ENCODE data around the gene MMP27. TPM values are rescaled to one million over a fixed set of nuclear protein-coding genes. Genes with fewer than 3 reads are reported as not detected.

MMP27 gene
- total RNA-seq, 1 experiment from 2014 or later = not detected

DNA sequence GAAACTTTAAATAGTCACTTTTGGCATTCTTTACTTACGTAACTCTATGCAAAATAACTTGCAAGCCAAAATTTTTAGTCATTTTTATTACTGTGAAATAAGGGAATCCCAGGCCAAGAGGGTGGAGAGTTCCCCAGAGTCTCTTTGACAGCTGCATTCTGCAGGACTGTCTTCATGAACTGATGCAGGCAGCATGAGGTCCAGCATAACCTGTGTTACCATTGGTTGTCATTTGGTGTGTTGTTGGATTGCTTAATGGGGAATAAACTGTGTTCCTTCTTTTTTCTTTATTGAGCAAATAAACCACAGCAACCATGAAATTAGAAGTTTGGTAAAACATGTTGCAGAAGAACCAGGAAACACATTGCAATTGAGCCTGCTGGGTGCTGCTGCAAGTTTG lies 24.6 kb downstream of the MMP27 start:
- no peak for TF ChIP-seq SIN3A (IDR thresholded peaks at IDR 0.05; ENCODE audit: low read depth)
- no peak for TF ChIP-seq CEBPB (IDR thresholded peaks at IDR 0.05; ENCODE audit: low read depth)
- TF ChIP-seq, protein P1, sequence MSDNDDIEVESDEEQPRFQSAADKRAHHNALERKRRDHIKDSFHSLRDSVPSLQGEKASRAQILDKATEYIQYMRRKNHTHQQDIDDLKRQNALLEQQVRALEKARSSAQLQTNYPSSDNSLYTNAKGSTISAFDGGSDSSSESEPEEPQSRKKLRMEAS (IDR thresholded peaks at IDR 0.05) = no peak
- TF ChIP-seq EGR1 (IDR thresholded peaks at IDR 0.05; ENCODE audit: low read depth) = no peak
- TF ChIP-seq, protein P2, sequence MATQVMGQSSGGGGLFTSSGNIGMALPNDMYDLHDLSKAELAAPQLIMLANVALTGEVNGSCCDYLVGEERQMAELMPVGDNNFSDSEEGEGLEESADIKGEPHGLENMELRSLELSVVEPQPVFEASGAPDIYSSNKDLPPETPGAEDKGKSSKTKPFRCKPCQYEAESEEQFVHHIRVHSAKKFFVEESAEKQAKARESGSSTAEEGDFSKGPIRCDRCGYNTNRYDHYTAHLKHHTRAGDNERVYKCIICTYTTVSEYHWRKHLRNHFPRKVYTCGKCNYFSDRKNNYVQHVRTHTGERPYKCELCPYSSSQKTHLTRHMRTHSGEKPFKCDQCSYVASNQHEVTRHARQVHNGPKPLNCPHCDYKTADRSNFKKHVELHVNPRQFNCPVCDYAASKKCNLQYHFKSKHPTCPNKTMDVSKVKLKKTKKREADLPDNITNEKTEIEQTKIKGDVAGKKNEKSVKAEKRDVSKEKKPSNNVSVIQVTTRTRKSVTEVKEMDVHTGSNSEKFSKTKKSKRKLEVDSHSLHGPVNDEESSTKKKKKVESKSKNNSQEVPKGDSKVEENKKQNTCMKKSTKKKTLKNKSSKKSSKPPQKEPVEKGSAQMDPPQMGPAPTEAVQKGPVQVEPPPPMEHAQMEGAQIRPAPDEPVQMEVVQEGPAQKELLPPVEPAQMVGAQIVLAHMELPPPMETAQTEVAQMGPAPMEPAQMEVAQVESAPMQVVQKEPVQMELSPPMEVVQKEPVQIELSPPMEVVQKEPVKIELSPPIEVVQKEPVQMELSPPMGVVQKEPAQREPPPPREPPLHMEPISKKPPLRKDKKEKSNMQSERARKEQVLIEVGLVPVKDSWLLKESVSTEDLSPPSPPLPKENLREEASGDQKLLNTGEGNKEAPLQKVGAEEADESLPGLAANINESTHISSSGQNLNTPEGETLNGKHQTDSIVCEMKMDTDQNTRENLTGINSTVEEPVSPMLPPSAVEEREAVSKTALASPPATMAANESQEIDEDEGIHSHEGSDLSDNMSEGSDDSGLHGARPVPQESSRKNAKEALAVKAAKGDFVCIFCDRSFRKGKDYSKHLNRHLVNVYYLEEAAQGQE (IDR thresholded peaks at IDR 0.05; ENCODE audit: low read depth) = no peak
- TF ChIP-seq RAD21 (IDR thresholded peaks at IDR 0.05; ENCODE audit: low read depth) = no peak
- no peak for TF ChIP-seq ZNF274 (IDR thresholded peaks at IDR 0.05; ENCODE audit: low read depth, low read length)
- TF ChIP-seq EZH2 (IDR thresholded peaks at IDR 0.05) = no peak
- no peak for TF ChIP-seq SP1 (IDR thresholded peaks at IDR 0.05; ENCODE audit: low read depth)
- no peak for TF ChIP-seq EZH2phosphoT487 (IDR thresholded peaks at IDR 0.05; ENCODE audit: borderline replicate concordance)
- TF ChIP-seq SRF (IDR thresholded peaks at IDR 0.05; ENCODE audit: low read depth) = no peak
- TF ChIP-seq, protein P3, sequence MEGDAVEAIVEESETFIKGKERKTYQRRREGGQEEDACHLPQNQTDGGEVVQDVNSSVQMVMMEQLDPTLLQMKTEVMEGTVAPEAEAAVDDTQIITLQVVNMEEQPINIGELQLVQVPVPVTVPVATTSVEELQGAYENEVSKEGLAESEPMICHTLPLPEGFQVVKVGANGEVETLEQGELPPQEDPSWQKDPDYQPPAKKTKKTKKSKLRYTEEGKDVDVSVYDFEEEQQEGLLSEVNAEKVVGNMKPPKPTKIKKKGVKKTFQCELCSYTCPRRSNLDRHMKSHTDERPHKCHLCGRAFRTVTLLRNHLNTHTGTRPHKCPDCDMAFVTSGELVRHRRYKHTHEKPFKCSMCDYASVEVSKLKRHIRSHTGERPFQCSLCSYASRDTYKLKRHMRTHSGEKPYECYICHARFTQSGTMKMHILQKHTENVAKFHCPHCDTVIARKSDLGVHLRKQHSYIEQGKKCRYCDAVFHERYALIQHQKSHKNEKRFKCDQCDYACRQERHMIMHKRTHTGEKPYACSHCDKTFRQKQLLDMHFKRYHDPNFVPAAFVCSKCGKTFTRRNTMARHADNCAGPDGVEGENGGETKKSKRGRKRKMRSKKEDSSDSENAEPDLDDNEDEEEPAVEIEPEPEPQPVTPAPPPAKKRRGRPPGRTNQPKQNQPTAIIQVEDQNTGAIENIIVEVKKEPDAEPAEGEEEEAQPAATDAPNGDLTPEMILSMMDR (IDR thresholded peaks at IDR 0.05 in 2 of 3, conservative IDR thresholded peaks at IDR 0.05 in 1 of 3; ENCODE audit: borderline replicate concordance in 1 of 3, insufficient read depth in 1 of 3, low read depth in 2 of 3, low read length in 2 of 3) = no peak
- no peak for TF ChIP-seq FOSL1 (IDR thresholded peaks at IDR 0.05; ENCODE audit: low read depth)
- no peak for TF ChIP-seq POLR2A (IDR thresholded peaks at IDR 0.05; ENCODE audit: borderline replicate concordance, extremely low read depth, insufficient read depth, insufficient read length)
- TF ChIP-seq, protein P4, sequence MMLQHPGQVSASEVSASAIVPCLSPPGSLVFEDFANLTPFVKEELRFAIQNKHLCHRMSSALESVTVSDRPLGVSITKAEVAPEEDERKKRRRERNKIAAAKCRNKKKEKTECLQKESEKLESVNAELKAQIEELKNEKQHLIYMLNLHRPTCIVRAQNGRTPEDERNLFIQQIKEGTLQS (IDR thresholded peaks at IDR 0.05) = no peak
- TF ChIP-seq, protein P5, sequence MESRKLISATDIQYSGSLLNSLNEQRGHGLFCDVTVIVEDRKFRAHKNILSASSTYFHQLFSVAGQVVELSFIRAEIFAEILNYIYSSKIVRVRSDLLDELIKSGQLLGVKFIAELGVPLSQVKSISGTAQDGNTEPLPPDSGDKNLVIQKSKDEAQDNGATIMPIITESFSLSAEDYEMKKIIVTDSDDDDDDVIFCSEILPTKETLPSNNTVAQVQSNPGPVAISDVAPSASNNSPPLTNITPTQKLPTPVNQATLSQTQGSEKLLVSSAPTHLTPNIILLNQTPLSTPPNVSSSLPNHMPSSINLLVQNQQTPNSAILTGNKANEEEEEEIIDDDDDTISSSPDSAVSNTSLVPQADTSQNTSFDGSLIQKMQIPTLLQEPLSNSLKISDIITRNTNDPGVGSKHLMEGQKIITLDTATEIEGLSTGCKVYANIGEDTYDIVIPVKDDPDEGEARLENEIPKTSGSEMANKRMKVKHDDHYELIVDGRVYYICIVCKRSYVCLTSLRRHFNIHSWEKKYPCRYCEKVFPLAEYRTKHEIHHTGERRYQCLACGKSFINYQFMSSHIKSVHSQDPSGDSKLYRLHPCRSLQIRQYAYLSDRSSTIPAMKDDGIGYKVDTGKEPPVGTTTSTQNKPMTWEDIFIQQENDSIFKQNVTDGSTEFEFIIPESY (IDR thresholded peaks at IDR 0.05; ENCODE audit: extremely low read depth, insufficient replicate concordance, low read length) = no peak
- no peak for TF ChIP-seq POLR2AphosphoS5 (IDR thresholded peaks at IDR 0.05; ENCODE audit: low read depth, low read length)
- no peak for TF ChIP-seq TCF7L2 (IDR thresholded peaks at IDR 0.05; ENCODE audit: borderline replicate concordance, extremely low read depth, insufficient read depth, insufficient read length)
- H4K20me1 ChIP-seq (ENCODE audit: insufficient read depth) = no peaks in the 10 kb centered on the region
- ChIA-PET RAD21 (ENCODE audit: low non-redundant PET in 1 of 2, low total read pairs in 2 of 2, uncharacterized antibody in 2 of 2, unreplicated experiment in 2 of 2) (no interaction called here), POLR2A (no interaction called here), CTCF (no interaction called here)
- H3K79me2 ChIP-seq (ENCODE audit: insufficient read depth, low read length) = no peaks in the 10 kb centered on the region
- BruUV-seq (replicated peaks) = no TSS peak
- no peak overlapping the region for H2AFZ ChIP-seq (ENCODE audit: low read depth, low read length, poor library complexity, severe bottlenecking)
- no peak overlapping the region for H3K27ac ChIP-seq (ENCODE audit: low read depth, low read length)
- no peaks in the 10 kb centered on the region for H3K36me3 ChIP-seq (ENCODE audit: control insufficient read depth in 1 of 2, insufficient read depth in 2 of 2, low read length in 2 of 2)
- no peaks in the 10 kb centered on the region for H3K27me3 ChIP-seq (ENCODE audit: insufficient read depth, low read length)
- intact Hi-C loops (cut with micrococcal nuclease) = no loop called here
- no peak overlapping the region for H3K4me2 ChIP-seq (ENCODE audit: low read length)
- no peak for ATAC-seq
- no peaks in the 10 kb centered on the region for H3K4me1 ChIP-seq (ENCODE audit: control insufficient read depth in 1 of 2, insufficient read depth in 2 of 2, low read length in 2 of 2)
- no peaks in the 10 kb centered on the region for H3K9me3 ChIP-seq (ENCODE audit: control insufficient read depth in 1 of 2, insufficient read depth in 1 of 2, low read depth in 1 of 2, low read length in 2 of 2)
- no peak for DNase-seq (ENCODE audit: low read depth, low spot score)
- no peaks in the 10 kb centered on the region for H3K9me2 ChIP-seq (ENCODE audit: insufficient read depth)
- H3K4me3 ChIP-seq (replicated peaks in 1 of 2; ENCODE audit: low read depth in 1 of 2, low read length in 2 of 2) = no peak overlapping the region
- H3K9ac ChIP-seq (ENCODE audit: low read length) = no peak overlapping the region
